Mesenchymal stem cell (in vitro differentiated cells and primary cell): ENCODE results near the gene TRMU.

Experiments
- DNase-seq: peaks from one replicate; pipeline ENCODE4 v3.0.0-alpha.2; 2013
- H2AFZ ChIP-seq: one replicate; pipeline ENCODE4 v1.6.1; 2013; ENCODE audit warnings: low read depth, mild to moderate bottlenecking, control low read depth, inconsistent platforms, low read length, moderate library complexity
- H2AK5ac ChIP-seq: 2 replicates; pipeline ENCODE4 v1.6.1; 2013; ENCODE audit warnings: low read length, moderate library complexity, mild to moderate bottlenecking, inconsistent platforms; ENCODE audit not compliant: severe bottlenecking
- H2BK120ac ChIP-seq: one replicate; pipeline ENCODE4 v1.6.1; 2013; ENCODE audit warnings: low read depth, mild to moderate bottlenecking, inconsistent platforms, low read length, moderate library complexity
- H2BK12ac ChIP-seq, 2 experiments: one replicate each; pipeline ENCODE4 v1.6.1; 2013; ENCODE audit warnings: inconsistent platforms in 2 of 2, low read length in 2 of 2, mild to moderate bottlenecking in 2 of 2, moderate library complexity in 2 of 2, control low read depth in 1 of 2
- H2BK15ac ChIP-seq: one replicate; pipeline ENCODE4 v1.6.1; 2013; ENCODE audit warnings: mild to moderate bottlenecking, low read depth, inconsistent platforms; ENCODE audit not compliant: poor library complexity, severe bottlenecking
- H2BK5ac ChIP-seq: 2 replicates; pipeline ENCODE4 v1.6.1; 2013; ENCODE audit warnings: low read depth, mild to moderate bottlenecking, low read length, control low read depth, inconsistent platforms; ENCODE audit not compliant: poor library complexity, severe bottlenecking
- H3K14ac ChIP-seq, 2 experiments: one replicate each; pipeline ENCODE4 v1.6.1; 2013; ENCODE audit warnings: inconsistent platforms in 2 of 2, low read length in 2 of 2, control low read depth in 1 of 2, mild to moderate bottlenecking in 1 of 2, moderate library complexity in 1 of 2
- H3K18ac ChIP-seq, 2 experiments: one replicate each; pipeline ENCODE4 v1.6.1; 2013; ENCODE audit warnings: inconsistent platforms in 2 of 2, low read length in 2 of 2, control low read depth in 1 of 2, low read depth in 1 of 2, mild to moderate bottlenecking in 1 of 2
- H3K23ac ChIP-seq, 2 experiments: one replicate each; pipeline ENCODE4 v1.6.1; 2013; ENCODE audit warnings: inconsistent platforms in 2 of 2, low read length in 2 of 2, mild to moderate bottlenecking in 2 of 2, moderate library complexity in 2 of 2, control low read depth in 1 of 2
- H3K27ac ChIP-seq: 2 replicates; pipeline ENCODE4 v1.5.1; 2013; ENCODE audit warnings: mild to moderate bottlenecking, moderate library complexity, low read length, control low read depth, inconsistent platforms; ENCODE audit not compliant: poor library complexity, severe bottlenecking
- H3K27me3 ChIP-seq, 2 experiments: 2 replicates each; pipeline versions ENCODE4 v1.6.1 to v1.7.0; 2013; ENCODE audit warnings: low read length in 2 of 2, mild to moderate bottlenecking in 2 of 2, moderate library complexity in 2 of 2, control low read depth in 1 of 2, inconsistent platforms in 1 of 2; ENCODE audit not compliant: control insufficient read depth in 1 of 2, insufficient read depth in 1 of 2
- H3K36me3 ChIP-seq, 2 experiments: 2 replicates each; pipeline versions ENCODE4 v1.6.1 to v1.7.0; 2013; ENCODE audit warnings: low read length in 2 of 2, control low read depth in 1 of 2, inconsistent platforms in 1 of 2, low read depth in 1 of 2, mild to moderate bottlenecking in 1 of 2; ENCODE audit not compliant: insufficient read depth in 2 of 2, control insufficient read depth in 1 of 2
- H3K4ac ChIP-seq, 2 experiments: one replicate each; pipeline ENCODE4 v1.6.1; 2013; ENCODE audit warnings: inconsistent platforms in 2 of 2, low read length in 2 of 2, mild to moderate bottlenecking in 2 of 2, moderate library complexity in 2 of 2, control low read depth in 1 of 2, low read depth in 1 of 2
- H3K4me1 ChIP-seq: 2 replicates; pipeline ENCODE4 v1.6.1; 2013; ENCODE audit warnings: low read depth, low read length, control low read depth; ENCODE audit not compliant: control insufficient read depth, insufficient read depth
- H3K4me2 ChIP-seq: 2 replicates; pipeline ENCODE4 v1.6.1; 2013; ENCODE audit warnings: low read length, mild to moderate bottlenecking, inconsistent platforms; ENCODE audit not compliant: poor library complexity, severe bottlenecking
- H3K4me3 ChIP-seq, 2 experiments: 2 replicates each; pipeline versions ENCODE4 v1.5.1 to v1.7.0; 2013; ENCODE audit warnings: low read length in 2 of 2, mild to moderate bottlenecking in 2 of 2, control low read depth in 1 of 2, low read depth in 1 of 2; ENCODE audit not compliant: insufficient read depth in 1 of 2
- H3K79me1 ChIP-seq: replicated peaks from 2 replicates; pipeline ENCODE4 v1.6.1; 2013; ENCODE audit warnings: mild to moderate bottlenecking, control low read depth, low read length, inconsistent platforms; ENCODE audit not compliant: poor library complexity, severe bottlenecking
- H3K9ac ChIP-seq: 2 replicates; pipeline ENCODE4 v1.7.0; 2013; ENCODE audit warnings: mild to moderate bottlenecking, low read length, moderate library complexity
- H3K9me3 ChIP-seq: 2 replicates; pipeline ENCODE4 v1.7.0; 2013; ENCODE audit warnings: mild to moderate bottlenecking, low read length; ENCODE audit not compliant: control insufficient read depth
- H4K8ac ChIP-seq: one replicate; pipeline ENCODE4 v1.6.1; 2013; ENCODE audit warnings: inconsistent platforms, mild to moderate bottlenecking, low read length, moderate library complexity
- H4K91ac ChIP-seq: one replicate; pipeline ENCODE4 v1.6.1; 2013; ENCODE audit warnings: mild to moderate bottlenecking, low read length, inconsistent platforms
- WGBS: methylation state at CpG from one replicate; pipeline ENCODE4 v1.1.7; 2013; ENCODE audit warnings: mixed read lengths; 5-methylcytosine and 5-hydroxymethylcytosine counted together

The TRMU gene

GRCh38 chr22:46315976-46316375, 19.5 kb upstream of the TRMU start:
- H3K4me3 ChIP-seq = no peak overlapping the region

GRCh38 chr22:46317646-46318045, 17.9 kb upstream of the TRMU start:
- Histone ChIP-seq H2BK120ac (no peak overlapping the region), H3K9me3 (no peaks in the 10 kb centered on the region), H3K27ac (no peak overlapping the region), H2BK15ac (no peak overlapping the region), H3K4me3 (no peak overlapping the region), H2AFZ (no peak overlapping the region), H3K36me3 (peaks cover 8 to 24% of the 10 kb centered on the region in 2 experiments), H3K4ac (no peak overlapping the region), H2BK12ac (no peak overlapping the region), H3K18ac (no peak overlapping the region), H3K4me2 (no peak overlapping the region), H3K23ac (no peak overlapping the region), H3K4me1 (peaks cover 6% of the 10 kb centered on the region), H3K14ac (no peak overlapping the region), H4K8ac (no peak overlapping the region), H2BK5ac (no peak overlapping the region), H3K9ac (no peak overlapping the region), H2AK5ac (no peak overlapping the region), H3K79me1 (peaks cover 47% of the 10 kb centered on the region), H4K91ac (no peak overlapping the region), H3K27me3 (no peaks in the 10 kb centered on the region)
- WGBS = 90% methylated on average over 20 of the region's 20 CpGs
- no peak for DNase-seq

More at GRCh38 chr22:46315976-46316375, 19.5 kb upstream of the TRMU start:
- peaks cover 8 to 20% of the 10 kb centered on the region in 2 experiments for H3K36me3 ChIP-seq
- no peak overlapping the region for H2BK12ac ChIP-seq
- no peak overlapping the region for H3K4me2 ChIP-seq
- no peak overlapping the region for H2BK120ac ChIP-seq
- no peak overlapping the region for H3K4ac ChIP-seq
- no peak overlapping the region for H2AFZ ChIP-seq
- H3K23ac ChIP-seq = no peak overlapping the region
- H2BK5ac ChIP-seq = no peak overlapping the region
- no peak overlapping the region for H3K18ac ChIP-seq
- no peak overlapping the region for H2AK5ac ChIP-seq
- H4K91ac ChIP-seq = no peak overlapping the region
- H3K4me1 ChIP-seq = peaks cover 6% of the 10 kb centered on the region
- WGBS = 93% methylated on average over 10 of the region's 12 CpGs
- H3K9me3 ChIP-seq = no peaks in the 10 kb centered on the region
- no peaks in the 10 kb centered on the region for H3K27me3 ChIP-seq
- H3K27ac ChIP-seq = no peak overlapping the region
- no peak for DNase-seq
- H3K79me1 ChIP-seq = peaks cover 35% of the 10 kb centered on the region
- H4K8ac ChIP-seq = no peak overlapping the region
- no peak overlapping the region for H3K9ac ChIP-seq
- H2BK15ac ChIP-seq = no peak overlapping the region
- no peak overlapping the region for H3K14ac ChIP-seq

DNA sequence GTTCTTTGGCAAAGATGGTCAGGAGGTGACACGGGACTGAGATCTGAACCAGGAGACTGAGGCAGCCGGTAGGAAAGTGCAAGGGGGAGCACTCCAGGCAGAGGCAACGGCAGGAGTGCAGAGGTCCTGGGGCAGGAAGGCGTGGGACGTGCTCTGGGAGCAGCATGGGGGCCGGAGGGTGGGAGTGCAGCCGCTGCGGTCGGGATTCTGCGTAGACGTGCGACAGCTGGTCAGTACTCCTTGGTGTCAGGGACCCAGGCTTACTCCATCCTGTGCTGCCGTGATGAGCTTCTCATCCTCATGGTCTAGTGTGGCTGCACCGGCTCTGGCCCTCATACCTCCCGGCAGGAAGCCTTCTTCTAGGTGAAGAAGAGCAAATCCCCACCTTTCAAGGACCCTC, 16.9 kb upstream of the TRMU start:
- no peak overlapping the region for H3K18ac ChIP-seq
- H3K9me3 ChIP-seq = no peaks in the 10 kb centered on the region
- no peak overlapping the region for H3K27ac ChIP-seq
- no peak overlapping the region for H2BK15ac ChIP-seq
- no peak overlapping the region for H4K8ac ChIP-seq
- H3K4me2 ChIP-seq = no peak overlapping the region
- peaks cover 4% of the 10 kb centered on the region for H3K4me1 ChIP-seq
- H2AK5ac ChIP-seq = no peak overlapping the region
- no peak overlapping the region for H3K4ac ChIP-seq
- peaks cover 8 to 32% of the 10 kb centered on the region in 2 experiments for H3K36me3 ChIP-seq
- no peak overlapping the region for H3K14ac ChIP-seq
- H2BK12ac ChIP-seq = no peak overlapping the region
- H2BK120ac ChIP-seq = no peak overlapping the region
- H2AFZ ChIP-seq = no peak overlapping the region
- H3K9ac ChIP-seq = no peak overlapping the region
- H3K27me3 ChIP-seq = no peaks in the 10 kb centered on the region
- H3K4me3 ChIP-seq = no peak overlapping the region
- H2BK5ac ChIP-seq = no peak overlapping the region
- 95% methylated on average over 15 of the region's 15 CpGs for WGBS
- DNase-seq = no peak
- no peak overlapping the region for H4K91ac ChIP-seq
- peaks cover 52% of the 10 kb centered on the region for H3K79me1 ChIP-seq
- H3K23ac ChIP-seq = no peak overlapping the region

GRCh38 chr22:46319319-46319718, 16.2 kb upstream of the TRMU start:
- Histone ChIP-seq H2AK5ac (no peak overlapping the region), H3K14ac (no peak overlapping the region), H3K4me1 (peaks cover under 1% of the 10 kb centered on the region), H2BK5ac (no peak overlapping the region), H3K9ac (no peak overlapping the region), H3K36me3 (peaks cover 8 to 36% of the 10 kb centered on the region in 2 experiments), H3K23ac (no peak overlapping the region), H3K27ac (no peak overlapping the region), H3K4me2 (no peak overlapping the region), H3K9me3 (no peaks in the 10 kb centered on the region), H2AFZ (no peak overlapping the region), H3K79me1 (peaks cover 50% of the 10 kb centered on the region), H3K18ac (no peak overlapping the region), H4K91ac (no peak overlapping the region), H3K4me3 (no peak overlapping the region), H2BK120ac (no peak overlapping the region), H2BK15ac (no peak overlapping the region), H3K4ac (no peak overlapping the region), H2BK12ac (no peak overlapping the region), H4K8ac (no peak overlapping the region), H3K27me3 (no peaks in the 10 kb centered on the region)
- no peak for DNase-seq
- WGBS = 96% methylated on average over 9 of the region's 10 CpGs
